ENCODE measurements around the gene MT1F.

MT1F gene

DNA sequence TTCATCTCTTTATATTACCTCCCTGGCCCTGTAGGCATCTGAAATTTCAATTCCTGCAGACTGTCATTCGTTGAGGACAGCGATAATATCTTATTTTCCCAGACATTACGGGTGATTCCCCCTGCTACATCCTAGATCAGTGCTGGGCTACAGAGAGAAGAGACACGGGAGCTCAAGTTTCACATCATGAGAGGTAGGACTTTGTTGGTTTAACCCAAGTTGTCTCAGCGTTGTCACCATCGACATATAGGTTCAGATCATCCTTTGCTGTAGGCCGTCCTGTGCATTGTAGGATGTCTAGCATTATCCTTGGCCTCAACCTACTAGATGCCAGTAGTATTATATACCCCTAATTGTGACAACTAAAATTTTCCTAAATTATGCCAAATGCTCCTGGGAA lies 43.8 kb downstream of the MT1F start:
- no peak for DNase-seq

DNA sequence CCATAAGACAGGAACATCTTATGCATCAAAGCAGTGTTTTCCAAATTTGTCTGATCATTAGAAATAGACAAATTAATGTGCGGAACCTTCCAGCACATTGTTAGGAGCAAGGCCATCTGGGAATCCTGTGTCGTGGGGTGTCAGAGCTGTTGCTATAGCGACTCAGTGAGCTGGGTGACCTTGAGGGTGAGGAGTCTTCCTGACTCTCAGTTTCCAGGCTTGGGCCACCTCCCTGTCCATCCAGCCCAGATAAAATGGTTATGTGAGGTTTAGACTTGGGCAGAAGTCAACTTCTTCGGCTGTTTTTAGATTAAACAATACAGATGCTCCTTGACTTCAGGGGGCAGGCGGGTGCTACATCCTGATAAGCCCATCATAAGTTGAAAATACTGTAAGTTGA lies 45.1 kb downstream of the MT1F start:
- DNase-seq: no peak

Measured in stimulated activated CD4-positive, alpha-beta T cell treated with anti-CD3 and anti-CD28 coated beads, Interleukin-2, amount 100 ng/mL, for 24 hours (primary cell).